K562 (cell line): ENCODE measurements around the gene MAST4. TPM values are rescaled to one million over a fixed set of nuclear protein-coding genes. Genes with fewer than 3 reads are reported as not detected.

Experiments used
- ZBTB49 ChIP-seq: sonication (generic); formaldehyde crosslinking; IDR thresholded peaks from 2 replicates; pipeline ENCODE4 v1.8.0; 2022; ENCODE audit warnings: missing genetic modification reagents, mild to moderate bottlenecking, borderline replicate concordance
- ZMIZ1 ChIP-seq, 2 experiments: fragments of 150-350 bp in 1 of 2; IDR thresholded peaks; 2 replicates each; pipeline ENCODE4 v1.6.1; 2012 to 2016; ENCODE audit warnings: low read depth in 2 of 2, low read length in 2 of 2, mild to moderate bottlenecking in 1 of 2, moderate library complexity in 1 of 2
- polyA plus RNA-seq, 8 experiments: library from polyadenylated mRNA; depleted of rRNA in 4 of 8; stranded (reverse) in 5 of 8; unstranded in 3 of 8; fragments of >200 nt; fragmentation: Nextera tagmentation in 2 of 8; fragmentation: Illumina TruSeq in 1 of 8; extraction: Ambion mirVana in 2 of 8; extraction: Trizol in 1 of 8; gene quantifications; 2 replicates each; pipeline versions ENCODE4 v1.2.1 to v1.2.3, GENCODE V29; 2011 to 2014; ENCODE audit warnings: inconsistent platforms in 1 of 8, missing spikeins in 1 of 8
- total RNA-seq, 7 experiments: library from RNA; depleted of rRNA in 6 of 7; stranded (reverse); fragments of >200 nt in 6 of 7; fragmentation: Illumina TruSeq in 2 of 7; extraction: Trizol in 2 of 7; gene quantifications; 2 replicates each; pipeline versions ENCODE4 v1.2.1 to v1.2.3, GENCODE V29; 2011 to 2021; ENCODE audit warnings: low replicate concordance in 1 of 7

MAST4 gene
- total and polyA plus RNA-seq, 9 of the 15 experiments (the other 6 are each of a cell fraction or from before 2014, with no cell fraction given): 0.88 to 10.1 (median 5.2) TPM

- TF ChIP-seq ZMIZ1 (IDR thresholded peaks at IDR 0.05; ENCODE audit: low read depth in 2 of 2, low read length in 2 of 2): no peak
- TF ChIP-seq ZBTB49 (CRISPR knock-in tag): no peak
Observed at GRCh38 chr5:66848749-66849641, 252.8 kb downstream of the MAST4 start (continued).
